ENCODE data around the gene PAPLN. TPM values are rescaled to one million over a fixed set of nuclear protein-coding genes. Genes with fewer than 3 reads are reported as not detected.

The PAPLN gene
- total RNA-seq, 1 experiment from 2014 or later = 9.6 TPM

- Histone ChIP-seq H2AFZ (ENCODE audit: low read depth, low read length, poor library complexity, severe bottlenecking) (no peak overlapping the region), H4K20me1 (ENCODE audit: insufficient read depth) (no peaks in the 10 kb centered on the region), H3K9me2 (ENCODE audit: insufficient read depth) (no peaks in the 10 kb centered on the region), H3K4me1 (ENCODE audit: control insufficient read depth in 1 of 2, insufficient read depth in 2 of 2, low read length in 2 of 2) (no peaks in the 10 kb centered on the region), H3K9ac (ENCODE audit: low read length) (no peak overlapping the region), H3K9me3 (ENCODE audit: control insufficient read depth in 1 of 2, insufficient read depth in 1 of 2, low read depth in 1 of 2, low read length in 2 of 2) (no peaks in the 10 kb centered on the region), H3K79me2 (ENCODE audit: insufficient read depth, low read length) (no peaks in the 10 kb centered on the region), H3K27me3 (ENCODE audit: insufficient read depth, low read length) (no peaks in the 10 kb centered on the region), H3K27ac (ENCODE audit: low read depth, low read length) (no peak overlapping the region), H3K36me3 (ENCODE audit: control insufficient read depth in 1 of 2, insufficient read depth in 2 of 2, low read length in 2 of 2) (no peaks in the 10 kb centered on the region; a peak in 1 of 4 replicates), H3K4me2 (ENCODE audit: low read length) (no peak overlapping the region), H3K4me3 (replicated peaks in 1 of 2; ENCODE audit: low read depth in 1 of 2, low read length in 2 of 2) (no peak overlapping the region)
- RAD21 ChIA-PET (ENCODE audit: low non-redundant PET in 1 of 2, low total read pairs in 2 of 2, uncharacterized antibody in 2 of 2, unreplicated experiment in 2 of 2) = no interaction called here
- CTCF ChIA-PET = no interaction called here
- ATAC-seq (no peak), DNase-seq (ENCODE audit: low read depth, low spot score) (no peak)
- BruUV-seq (replicated peaks) = no TSS peak
- TF ChIP-seq SRF (IDR thresholded peaks at IDR 0.05; ENCODE audit: low read depth) (no peak), ZFX (IDR thresholded peaks at IDR 0.05) (no peak), RAD21 (IDR thresholded peaks at IDR 0.05; ENCODE audit: low read depth) (no peak), ZBTB33 (IDR thresholded peaks at IDR 0.05; ENCODE audit: extremely low read depth, insufficient replicate concordance, low read length) (no peak), ELF1 (IDR thresholded peaks at IDR 0.05; ENCODE audit: borderline replicate concordance, low read depth) (no peak), CEBPB (IDR thresholded peaks at IDR 0.05; ENCODE audit: low read depth) (no peak), YY1 (IDR thresholded peaks at IDR 0.05; ENCODE audit: extremely low read depth, insufficient replicate concordance, low read depth, low read length) (no peak), SP1 (IDR thresholded peaks at IDR 0.05; ENCODE audit: low read depth) (no peak), EZH2phosphoT487 (IDR thresholded peaks at IDR 0.05; ENCODE audit: borderline replicate concordance) (no peak), ZNF274 (IDR thresholded peaks at IDR 0.05; ENCODE audit: low read depth, low read length) (no peak), CTCF (IDR thresholded peaks at IDR 0.05 in 2 of 3, conservative IDR thresholded peaks at IDR 0.05 in 1 of 3; ENCODE audit: borderline replicate concordance in 1 of 3, insufficient read depth in 1 of 3, low read depth in 2 of 3, low read length in 2 of 3) (no peak)
- intact Hi-C loops (cut with micrococcal nuclease) = no loop called here
- POLR2A ChIA-PET = no interaction called here
These were observed 17.1 kb downstream of the PAPLN start for GRCh38 chr14:73254247-73255004.
